Adrenal gland (tissue), 12 donors: ENCODE data around the gene MCM6. TPM values are rescaled to one million over a fixed set of nuclear protein-coding genes. Genes with fewer than 3 reads are reported as not detected.
"Not testable (repeated sequence)": the region's sequence is repeated elsewhere in the genome, so short reads cannot be mapped to it uniquely, and the experiment has no call there.

Experiments used
- DNase-seq, 7 donors: peaks; one replicate each; pipeline ENCODE4 v3.0.0-alpha.2; 2019 to 2020
- H3K27ac ChIP-seq, 5 donors: fragments of 200-600 bp; sonication (generic) in 4 of 5; 1 replicate in 3 of 5; 2 replicates in 2 of 5; pipeline versions ENCODE4 v1.5.1 to v1.8.0; 2016 to 2020; ENCODE audit warnings: mild to moderate bottlenecking in 1 of 5
- H3K27me3 ChIP-seq: fragments of 200-600 bp; 2 replicates; pipeline ENCODE4 v1.8.0; 2021
- H3K36me3 ChIP-seq, 2 donors: fragments of 200-600 bp; replicated peaks in 1 of 2; 1 replicate in 1 of 2; 2 replicates in 1 of 2; pipeline versions ENCODE4 v1.5.1 to v1.8.0; 2018 to 2022
- H3K4me1 ChIP-seq, 2 donors: fragments of 200-600 bp; replicated peaks in 1 of 2; 1 replicate in 1 of 2; 2 replicates in 1 of 2; pipeline versions ENCODE4 v1.5.1 to v1.8.0; 2018 to 2021
- H3K4me3 ChIP-seq, 4 donors: fragments of 200-600 bp; sonication (generic) in 3 of 4; one replicate each; pipeline ENCODE4 v1.5.1; 2016 to 2018
- H3K9me3 ChIP-seq, 3 donors: fragments of 200-600 bp; sonication (generic) in 1 of 3; replicated peaks in 1 of 3; 1 replicate in 2 of 3; 2 replicates in 1 of 3; pipeline versions ENCODE4 v1.5.1 to v1.8.0; 2016 to 2021
- POLR2A ChIP-seq, 2 donors: fragments of 450-650 bp; IDR thresholded peaks; one replicate each; pipeline ENCODE4 v1.6.1; 2017; ENCODE audit warnings: antibody characterized with exemption in 2 of 2, mild to moderate bottlenecking in 2 of 2, moderate library complexity in 1 of 2
- WGBS, 4 donors: extraction: QIAGEN DNeasy Blood & Tissue Kit in 2 of 4; methylation state at CpG; one replicate each; pipeline versions ENCODE4 v1.1.5 to v1.1.7; 2013 to 2017; 5-methylcytosine and 5-hydroxymethylcytosine counted together
- intact Hi-C, 2 donors: fragments of 100-400 bp; cut with DNase I; formaldehyde crosslinking; loops; one replicate each; pipeline versions ENCODE4 v1.14.1 to v1.15.0; 2022 to 2023
- polyA plus RNA-seq, 3 donors: library from polyadenylated mRNA; stranded (reverse); fragments of 200-250 nt in 2 of 3; fragments of 350-450 nt in 1 of 3; fragmentation: Illumina TruSeq in 1 of 3; extraction: RNeasy Lipid Tissue Mini Kit (QIAGEN cat#74804) in 1 of 3; gene quantifications; one replicate each; pipeline ENCODE4 v1.2.3, GENCODE V29; 2013 to 2014
- total RNA-seq, 9 donors: library from RNA; depleted of rRNA in 4 of 9; stranded (reverse); fragments of >200 nt in 4 of 9; fragments of 120-200 nt in 1 of 9; fragmentation: NEBNext Ultra II Directional in 1 of 9; extraction: Animal tissue kit (Norgen Biotek cat#: 25700) in 1 of 9; gene quantifications; one replicate each; pipeline versions ENCODE4 v1.1.0 to v1.2.4, GENCODE V29; 2013 to 2023
- TF ChIP-seq, protein P1 (sequence below), 6 experiments: fragments of 450-650 bp in 4 of 6; fragments of 200-600 bp in 2 of 6; sonication (generic) in 1 of 6; IDR thresholded peaks; 1 replicate in 5 of 6; 2 replicates in 1 of 6; pipeline versions ENCODE4 v1.5.1 to v1.8.0; 2016 to 2021; ENCODE audit warnings: antibody characterized with exemption in 6 of 6, mild to moderate bottlenecking in 2 of 6, moderate library complexity in 1 of 6
- donor health status: healthy with polysubstance abuse.
- donor health status: Bipolar disorder and iron deficiency.
- donor health status: DM: yes; HTN: yes; CAD: no.
- donor health status: DM: no; HTN: no; CAD: no.
- donor health status: DM: no; HTN: no; CAD: no.
- donor health status: DM: yes; HTN: yes; CAD: no.

MCM6 gene
- total and polyA plus RNA-seq, 12 donors = 3.4 to 18.9 (median 9.4) TPM

DNA sequence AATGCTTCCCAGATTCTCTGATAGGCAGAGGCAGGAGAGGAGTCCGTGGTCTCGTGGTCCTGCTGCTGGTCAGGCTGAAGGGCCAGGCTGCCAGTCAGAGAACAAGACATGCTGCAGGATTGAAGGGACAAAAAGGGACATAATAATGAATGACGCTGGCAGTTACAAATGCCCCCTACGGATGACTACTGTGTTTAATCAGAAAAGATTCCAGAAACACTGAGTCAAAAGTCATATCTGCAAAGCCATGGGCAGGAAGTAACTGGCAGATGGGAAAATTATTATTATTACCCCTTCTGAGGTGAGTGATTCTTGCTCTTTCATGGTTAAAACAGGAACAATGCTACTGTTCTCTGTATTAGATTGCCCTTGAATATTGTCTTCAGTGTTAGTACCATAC lies 58.3 kb downstream of the MCM6 start:
- H3K4me3 ChIP-seq = no peak overlapping the region
- no peaks in the 10 kb centered on the region for H3K27me3 ChIP-seq
- H3K27ac ChIP-seq = no peak overlapping the region
- no peaks in the 10 kb centered on the region for H3K4me1 ChIP-seq
- no peaks in the 10 kb centered on the region for H3K9me3 ChIP-seq
- no peak for DNase-seq
- intact Hi-C loops = no loop called here
- WGBS, 4 donors = 67 to 76% (median 70%) methylated on average over 4 of the region's 4 CpGs
- TF ChIP-seq, protein P1, sequence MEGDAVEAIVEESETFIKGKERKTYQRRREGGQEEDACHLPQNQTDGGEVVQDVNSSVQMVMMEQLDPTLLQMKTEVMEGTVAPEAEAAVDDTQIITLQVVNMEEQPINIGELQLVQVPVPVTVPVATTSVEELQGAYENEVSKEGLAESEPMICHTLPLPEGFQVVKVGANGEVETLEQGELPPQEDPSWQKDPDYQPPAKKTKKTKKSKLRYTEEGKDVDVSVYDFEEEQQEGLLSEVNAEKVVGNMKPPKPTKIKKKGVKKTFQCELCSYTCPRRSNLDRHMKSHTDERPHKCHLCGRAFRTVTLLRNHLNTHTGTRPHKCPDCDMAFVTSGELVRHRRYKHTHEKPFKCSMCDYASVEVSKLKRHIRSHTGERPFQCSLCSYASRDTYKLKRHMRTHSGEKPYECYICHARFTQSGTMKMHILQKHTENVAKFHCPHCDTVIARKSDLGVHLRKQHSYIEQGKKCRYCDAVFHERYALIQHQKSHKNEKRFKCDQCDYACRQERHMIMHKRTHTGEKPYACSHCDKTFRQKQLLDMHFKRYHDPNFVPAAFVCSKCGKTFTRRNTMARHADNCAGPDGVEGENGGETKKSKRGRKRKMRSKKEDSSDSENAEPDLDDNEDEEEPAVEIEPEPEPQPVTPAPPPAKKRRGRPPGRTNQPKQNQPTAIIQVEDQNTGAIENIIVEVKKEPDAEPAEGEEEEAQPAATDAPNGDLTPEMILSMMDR (IDR thresholded peaks at IDR 0.05) = no peak
- no peak for TF ChIP-seq POLR2A (IDR thresholded peaks at IDR 0.05)
- no peaks in the 10 kb centered on the region for H3K36me3 ChIP-seq

DNA sequence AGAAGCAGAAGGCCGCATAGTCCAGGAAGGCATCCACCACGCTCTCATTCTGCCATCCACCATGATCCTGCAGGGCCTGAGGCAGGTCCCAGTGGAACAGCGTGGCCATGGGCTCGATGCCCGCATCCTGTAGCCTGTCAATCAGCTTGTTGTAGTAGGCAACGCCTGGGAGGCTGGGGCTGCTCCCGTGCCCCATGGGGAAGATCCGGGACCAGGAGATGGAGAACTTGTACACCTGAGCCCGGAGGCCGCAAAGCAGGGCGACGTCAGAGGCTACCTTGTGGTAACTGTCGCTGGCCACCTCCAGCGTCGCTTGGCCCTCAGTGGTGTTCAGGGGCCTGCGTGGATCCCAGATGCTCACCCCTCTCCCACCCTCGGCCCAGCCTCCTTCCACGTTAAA lies 58.8 kb downstream of the MCM6 start:
- H3K27ac ChIP-seq = no peak overlapping the region
- H3K9me3 ChIP-seq = no peaks in the 10 kb centered on the region
- H3K27me3 ChIP-seq = no peaks in the 10 kb centered on the region
- H3K4me3 ChIP-seq = no peak overlapping the region
- TF ChIP-seq POLR2A (IDR thresholded peaks at IDR 0.05) = no peak
- intact Hi-C loops = no loop called here
- no peaks in the 10 kb centered on the region for H3K4me1 ChIP-seq
- no peak for DNase-seq
- no peaks in the 10 kb centered on the region for H3K36me3 ChIP-seq
- 86 to 89% (median 87%) methylated on average over 9 to 18 of the region's 18 CpGs for WGBS, 4 donors

DNA sequence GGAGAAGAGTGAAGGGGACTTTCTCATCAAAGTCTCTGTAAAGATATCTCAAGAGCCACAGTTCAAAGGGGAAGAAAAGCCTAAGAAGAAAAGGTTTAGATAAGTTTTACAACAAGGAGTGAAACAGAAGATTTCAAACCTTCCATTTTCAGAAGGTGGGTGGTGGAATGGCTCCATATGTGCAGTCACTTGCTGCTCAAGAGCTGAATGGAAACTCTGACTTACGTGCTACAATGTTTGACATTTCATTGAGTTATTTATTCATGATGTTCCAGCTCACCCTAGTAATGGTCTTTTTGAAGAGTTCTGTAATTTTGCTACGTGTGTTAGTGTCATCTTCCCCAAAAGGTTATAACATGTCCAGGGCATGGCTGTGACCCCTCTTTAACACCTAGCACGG lies 61.0 kb downstream of the MCM6 start:
- intact Hi-C loops = no loop called here
- H3K4me3 ChIP-seq = no peak overlapping the region
- H3K27ac ChIP-seq = no peak overlapping the region
- H3K27me3 ChIP-seq = no peaks in the 10 kb centered on the region
- TF ChIP-seq, protein P1 (IDR thresholded peaks at IDR 0.05) = no peak
- no peak for TF ChIP-seq POLR2A (IDR thresholded peaks at IDR 0.05)
- H3K9me3 ChIP-seq = no peaks in the 10 kb centered on the region
- H3K4me1 ChIP-seq = no peaks in the 10 kb centered on the region
- WGBS, 4 donors = 74 to 84% (median 75%) methylated on average over 3 of the region's 3 CpGs
- no peaks in the 10 kb centered on the region for H3K36me3 ChIP-seq
- no peak for DNase-seq

DNA sequence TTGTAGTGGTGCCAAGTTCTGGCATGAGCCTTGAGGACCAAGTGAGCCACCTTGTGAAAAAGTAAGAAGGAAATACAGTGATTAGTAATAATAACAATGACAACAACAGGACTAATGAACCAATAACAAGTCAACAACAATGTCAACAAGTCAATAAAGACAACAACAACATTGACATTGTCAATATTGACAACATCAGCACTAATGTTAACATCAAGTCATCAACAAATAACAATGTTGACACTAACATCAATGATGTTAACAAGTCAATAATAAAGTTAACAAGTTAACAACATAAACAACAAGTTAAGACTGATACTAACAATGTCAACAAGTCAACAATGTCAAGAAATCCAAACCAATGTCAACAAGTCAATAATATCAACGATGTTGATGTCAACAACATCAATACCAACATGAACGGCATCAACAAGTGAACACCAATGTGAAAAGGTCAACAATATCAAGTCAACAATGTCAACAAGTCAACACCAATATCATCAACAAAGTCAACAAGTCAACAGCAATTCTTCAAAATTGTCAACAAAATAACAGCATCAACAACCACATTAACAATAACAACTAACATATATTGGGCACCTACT lies 63.2 kb downstream of the MCM6 start:
- no peaks in the 10 kb centered on the region for H3K36me3 ChIP-seq
- no peak for DNase-seq
- no peaks in the 10 kb centered on the region for H3K27me3 ChIP-seq
- intact Hi-C loops = no loop called here
- no peaks in the 10 kb centered on the region for H3K9me3 ChIP-seq
- H3K4me1 ChIP-seq = no peaks in the 10 kb centered on the region
- no peak overlapping the region for H3K27ac ChIP-seq
- 70 to 89% (median 74%) methylated on average over 2 of the region's 2 CpGs for WGBS, 4 donors
- H3K4me3 ChIP-seq = no peak overlapping the region
- TF ChIP-seq POLR2A (IDR thresholded peaks at IDR 0.05) = no peak
- TF ChIP-seq, protein P1 (IDR thresholded peaks at IDR 0.05) = no peak

DNA sequence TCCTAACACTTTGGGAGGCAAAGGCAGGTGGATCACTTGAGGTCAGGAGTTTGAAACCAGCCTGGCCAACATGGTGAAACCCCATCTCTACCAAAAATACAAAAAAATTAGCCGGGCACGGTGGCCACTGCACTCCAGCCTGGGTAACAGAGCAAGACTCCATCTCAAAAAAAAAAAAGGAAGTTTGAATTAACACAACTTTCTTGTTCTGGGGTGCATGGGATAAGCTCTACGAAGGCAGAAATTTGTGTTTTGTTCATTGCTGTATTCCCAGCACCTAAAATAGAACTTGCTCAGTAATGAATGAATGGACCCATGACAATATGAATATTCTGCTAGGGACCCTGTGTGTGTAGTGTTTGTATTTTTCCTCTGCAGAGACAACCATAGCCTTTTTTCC lies 68.4 kb downstream of the MCM6 start:
- H3K36me3 ChIP-seq, DNase-seq, H3K4me3 ChIP-seq, H3K9me3 ChIP-seq, H3K27me3 ChIP-seq, H3K27ac ChIP-seq, H3K4me1 ChIP-seq, intact Hi-C loops: not testable (repeated sequence)
- 79 to 88% (median 84%) methylated on average over 3 of the region's 3 CpGs for WGBS, 4 donors
